SK-N-SH (cell line): ENCODE data around the gene PCK2.

Experiments used
- CTCF ChIP-seq: fragments of 200-600 bp; sonication (generic); IDR thresholded peaks from 2 replicates; pipeline ENCODE4 v1.6.1; 2017; ENCODE audit warnings: antibody characterized with exemption, mild to moderate bottlenecking, moderate library complexity
- EP300 ChIP-seq, 2 experiments: IDR thresholded peaks; 2 replicates each; pipeline versions ENCODE4 v1.4.0 to v1.6.1; 2012; ENCODE audit warnings: borderline replicate concordance in 1 of 2, low read depth in 1 of 2, low read length in 1 of 2
- EZH2phosphoT487 ChIP-seq: fragments of 200-600 bp; sonication (generic); IDR thresholded peaks from 2 replicates; pipeline ENCODE4 v1.6.1; 2017; ENCODE audit warnings: low read depth, mixed run types, mild to moderate bottlenecking, antibody characterized with exemption, moderate library complexity, borderline replicate concordance
- GATA2 ChIP-seq: sonication (generic); formaldehyde crosslinking; IDR thresholded peaks from 2 replicates; pipeline ENCODE4 v1.5.0; 2020; ENCODE audit warnings: mild to moderate bottlenecking, missing genetic modification reagents
- MAX ChIP-seq: IDR thresholded peaks from 2 replicates; pipeline ENCODE4 v1.4.0; 2012; ENCODE audit warnings: low read depth
- POLR2AphosphoS5 ChIP-seq: IDR thresholded peaks from 2 replicates; pipeline ENCODE4 v1.6.1; 2012; ENCODE audit warnings: low read depth, low read length
- SMC3 ChIP-seq: IDR thresholded peaks from 2 replicates; pipeline ENCODE4 v1.6.1; 2012; ENCODE audit warnings: low read depth, low read length, improper control_type of control experiment
- TAF1 ChIP-seq: IDR thresholded peaks from 2 replicates; pipeline ENCODE4 v1.6.1; 2012; ENCODE audit warnings: low read depth, mild to moderate bottlenecking, low read length, moderate library complexity, borderline replicate concordance
- YY1 ChIP-seq: IDR thresholded peaks from 2 replicates; pipeline ENCODE4 v1.4.0; 2012; ENCODE audit warnings: low read depth, mild to moderate bottlenecking

GRCh38 chr14:24129410-24129998 is 35.4 kb downstream of the PCK2 start:
- TF ChIP-seq POLR2AphosphoS5 (no peak), CTCF (no peak), EZH2phosphoT487 (no peak), MAX (no peak), SMC3 (no peak), YY1 (no peak), GATA2 (CRISPR knock-in tag) (no peak), EP300 (IDR thresholded peaks at IDR 0.05; ENCODE audit: borderline replicate concordance in 1 of 2, low read depth in 1 of 2, low read length in 1 of 2) (no peak), TAF1 (no peak)
